HepG2 (cell line): ENCODE measurements around the gene BICRAL. TPM values are rescaled to one million over a fixed set of nuclear protein-coding genes. Genes with fewer than 3 reads are reported as not detected.

Experiments used
- ATAC-seq: fragments of 200-7000 bp; cut with Tn5 transposase; 3 replicates; pipeline ENCODE4 v1.9.1; 2020; ENCODE audit warnings: mild to moderate bottlenecking, moderate library complexity
- BruUV-seq: library from RNA; stranded (reverse); fragments of 400-500 nt; replicated peaks from 2 replicates; lab custom pipeline; 2021; lab: Mats Ljungman, UMichigan
- CTCF ChIA-PET: fragments of 300-600 bp; formaldehyde crosslinking; extraction: SDS; loops from one replicate; lab custom pipeline; 2021; ENCODE audit warnings: low total read pairs, inconsistent platforms, low intra/inter-chr PET ratio; lab: Yijun Ruan, JAX
- POLR2A ChIA-PET: fragments of 350-600 bp; sonication (Branson Sonifier 250); formaldehyde crosslinking; loops from one replicate; lab custom pipeline; 2020; ENCODE audit warnings: antibody characterized with exemption, inconsistent platforms; lab: Yijun Ruan, JAX
- DNase-seq: peaks from one replicate; pipeline ENCODE4 v3.0.0-alpha.2; 2015; ENCODE audit warnings: low spot score
- FAIRE-seq: peaks from 3 replicates; lab custom pipeline; 2011; peaks lifted over from hg19 to GRCh38; lab: Jason Lieb, UNC
- H2AFZ ChIP-seq: one replicate; pipeline ENCODE4 v1.6.1; 2011; ENCODE audit warnings: low read length, inconsistent platforms
- H3K27ac ChIP-seq: fragments of 300-600 bp; 3 replicates; pipeline ENCODE4 v1.8.0; 2011; ENCODE audit warnings: mixed run types, mild to moderate bottlenecking, mixed read lengths, low read length, inconsistent platforms; ENCODE audit not compliant: insufficient read depth; ENCODE audit errors: extremely low read length
- H3K27me3 ChIP-seq, 2 experiments: fragments of 200-600 bp in 1 of 2; 2 replicates in 1 of 2; 3 replicates in 1 of 2; pipeline versions ENCODE4 v1.6.0 to v1.8.0; 2011; ENCODE audit warnings: low read length in 2 of 2, mild to moderate bottlenecking in 2 of 2, moderate library complexity in 2 of 2, inconsistent platforms in 1 of 2; ENCODE audit not compliant: insufficient read depth in 2 of 2, control insufficient read depth in 1 of 2
- H3K36me3 ChIP-seq, 2 experiments: fragments of 200-600 bp in 1 of 2; replicated peaks in 1 of 2; 2 replicates in 1 of 2; 3 replicates in 1 of 2; pipeline versions ENCODE4 v1.5.1 to v1.8.0; 2011; ENCODE audit warnings: low read length in 2 of 2, inconsistent platforms in 1 of 2; ENCODE audit not compliant: insufficient read depth in 2 of 2, control insufficient read depth in 1 of 2
- H3K4me1 ChIP-seq: 2 replicates; pipeline ENCODE4 v1.5.1; 2012; ENCODE audit warnings: low read length, inconsistent platforms; ENCODE audit not compliant: insufficient read depth
- H3K4me2 ChIP-seq: 2 replicates; pipeline ENCODE4 v1.6.0; 2011; ENCODE audit warnings: low read depth, low read length, inconsistent platforms
- H3K4me3 ChIP-seq, 3 experiments: fragments of 200-600 bp in 1 of 3; sonication (generic), shearing (Covaris generic) in 1 of 3; replicated peaks in 1 of 3; 2 replicates each; pipeline ENCODE4 v1.5.1; 2011 to 2016; ENCODE audit warnings: low read length in 3 of 3, inconsistent platforms in 2 of 3, low read depth in 2 of 3, mild to moderate bottlenecking in 2 of 3, control low read depth in 1 of 3, mixed read lengths in 1 of 3; ENCODE audit not compliant: insufficient read depth in 1 of 3
- H3K79me2 ChIP-seq: one replicate; pipeline ENCODE4 v1.6.1; 2011; ENCODE audit warnings: low read length, inconsistent platforms; ENCODE audit not compliant: insufficient read depth
- H3K9ac ChIP-seq: 2 replicates; pipeline ENCODE4 v1.6.0; 2011; ENCODE audit warnings: mild to moderate bottlenecking, low read depth, low read length, inconsistent platforms; ENCODE audit not compliant: insufficient read depth
- H3K9me3 ChIP-seq: 2 replicates; pipeline ENCODE4 v1.5.1; 2012; ENCODE audit warnings: mild to moderate bottlenecking, low read length
- H4K20me1 ChIP-seq: 2 replicates; pipeline ENCODE4 v1.6.0; 2011; ENCODE audit warnings: inconsistent platforms, mild to moderate bottlenecking, low read length, moderate library complexity; ENCODE audit not compliant: insufficient read depth
- FOXO1 ChIP-seq: sonication (generic); formaldehyde crosslinking; IDR thresholded peaks from 2 replicates; pipeline ENCODE4 v1.4.0; 2020; ENCODE audit warnings: missing genetic modification reagents
- IKZF4 ChIP-seq: sonication (generic); formaldehyde crosslinking; IDR thresholded peaks from 2 replicates; pipeline ENCODE4 v1.5.1; 2020; ENCODE audit warnings: borderline replicate concordance, mild to moderate bottlenecking, low read depth, missing genetic modification reagents; ENCODE audit errors: not compliant biosample characterization
- KAT8 ChIP-seq: IDR thresholded peaks from 2 replicates; pipeline ENCODE4 v1.6.1; 2016; ENCODE audit warnings: missing genetic modification reagents, missing compliant biosample characterization
- NR3C1 ChIP-seq: sonication (generic); formaldehyde crosslinking; IDR thresholded peaks from 2 replicates; pipeline ENCODE4 v1.4.0; 2020; ENCODE audit warnings: missing genetic modification reagents
- NRL ChIP-seq: sonication (generic); formaldehyde crosslinking; IDR thresholded peaks from 2 replicates; pipeline ENCODE4 v1.5.0; 2020; ENCODE audit warnings: missing genetic modification reagents, mild to moderate bottlenecking, moderate library complexity, borderline replicate concordance
- SOX6 ChIP-seq, 2 experiments: fragments of 450-650 bp in 1 of 2; sonication (generic) in 1 of 2; formaldehyde crosslinking in 1 of 2; IDR thresholded peaks; 2 replicates each; pipeline versions ENCODE4 v1.4.0 to v1.6.1; 2017 to 2020; ENCODE audit warnings: antibody characterized with exemption in 1 of 2, mild to moderate bottlenecking in 1 of 2, missing genetic modification reagents in 1 of 2
- ZHX1 ChIP-seq: sonication (generic); formaldehyde crosslinking; IDR thresholded peaks from 2 replicates; pipeline ENCODE4 v1.8.1; 2022; ENCODE audit warnings: low read depth, mild to moderate bottlenecking, missing genetic modification reagents
- ZNF263 ChIP-seq: sonication (generic); formaldehyde crosslinking; IDR thresholded peaks from 2 replicates; pipeline ENCODE4 v1.4.0; 2020; ENCODE audit warnings: missing genetic modification reagents
- ZNF513 ChIP-seq: sonication (generic); formaldehyde crosslinking; conservative IDR thresholded peaks from 2 replicates; pipeline ENCODE4 v1.5.0; 2020; ENCODE audit warnings: missing genetic modification reagents
- ZSCAN31 ChIP-seq: sonication (generic); formaldehyde crosslinking; IDR thresholded peaks from 2 replicates; pipeline ENCODE4 v1.5.0; 2020; ENCODE audit warnings: low read depth, mild to moderate bottlenecking, missing genetic modification reagents
- whole genome bisulfite sequencing: methylation state at CpG from one replicate; pipeline ENCODE4 v1.1.6; 2017; ENCODE audit warnings: low lambda C conversion rate; 5-methylcytosine and 5-hydroxymethylcytosine counted together
- in situ Hi-C: cut with HindIII; loops from 2 replicates; pipeline ENCODE4 v1.10.0; 2017; ENCODE audit warnings: low pct_unique_long_range_greater_than_20kb; ENCODE audit not compliant: extremely low pct_ligation_motif_present
- intact Hi-C: fragments of 100-400 bp; cut with micrococcal nuclease; formaldehyde crosslinking; loops from one replicate; pipeline ENCODE4 v1.10.0; 2022; ENCODE audit not compliant: unreplicated experiment
- polyA plus RNA-seq, 8 experiments: library from polyadenylated mRNA; depleted of rRNA in 3 of 8; stranded (reverse) in 7 of 8; unstranded in 1 of 8; fragments of >200 nt; fragmentation: Illumina TruSeq in 4 of 8; extraction: Trizol in 4 of 8; gene quantifications; 2 replicates each; pipeline versions ENCODE4 v1.2.1 to v1.2.3, GENCODE V29; 2011 to 2016; ENCODE audit warnings: low read depth in 4 of 8, missing spikeins in 1 of 8, mixed read lengths in 1 of 8; ENCODE audit not compliant: insufficient read depth in 1 of 8
- total RNA-seq, 5 experiments: library from RNA; depleted of rRNA; stranded (reverse); fragments of >200 nt; fragmentation: Illumina TruSeq; extraction: Trizol; gene quantifications; 2 replicates each; pipeline ENCODE4 v1.2.3, GENCODE V29; 2016; ENCODE audit warnings: low read depth in 1 of 5

Gene BICRAL
- total and polyA plus RNA-seq, 2 of the 13 experiments (the other 11 are each of a cell fraction or from before 2014, with no cell fraction given) = 5.0 to 13.5 TPM

GRCh38 chr6:42831237-42831636, 49.4 kb downstream of the BICRAL start:
- intact Hi-C loops = no loop called here
- TF ChIP-seq FOXO1 (CRISPR knock-in tag) (no peak), ZNF513 (CRISPR knock-in tag) (no peak)
- TF ChIP-seq, all 625 proteins: peak for 0
- ChIA-PET POLR2A (interaction anchor here (0.7 to 1.2 kb wide), 2 partner anchors 14 to 84 kb away, joined by 3 to 4 read pairs; no protein-coding TSS in a partner anchor), CTCF (no interaction called here)
- Histone ChIP-seq H3K4me2 (no peak overlapping the region), H3K9ac (no peak overlapping the region), H3K4me1 (no peaks in the 10 kb centered on the region), H3K9me3 (no peaks in the 10 kb centered on the region), H3K79me2 (no peaks in the 10 kb centered on the region), H3K27ac (no peak overlapping the region), H2AFZ (no peak overlapping the region), H3K4me3 (no peak overlapping the region), H3K36me3 (peaks cover 26 to 50% of the 10 kb centered on the region in 2 experiments), H3K27me3 (no peaks in the 10 kb centered on the region), H4K20me1 (no peaks in the 10 kb centered on the region)
- 97% methylated on average over 3 of the region's 3 CpGs for WGBS
- ATAC-seq = no peak
- DNase-seq = no peak
- in situ Hi-C loops = no loop called here
- no TSS peak for BruUV-seq
- no peak for FAIRE-seq

GRCh38 chr6:42834056-42834455, 52.2 kb downstream of the BICRAL start:
- H3K27me3 ChIP-seq = no peaks in the 10 kb centered on the region
- POLR2A ChIA-PET = interaction anchor here (1.0 kb wide), 1 partner anchor 51 kb away, joined by 3 read pairs; no protein-coding TSS in a partner anchor
- in situ Hi-C loops = no loop called here
- no peak for FAIRE-seq
- 96% methylated on average over 5 of the region's 5 CpGs for WGBS
- no peaks in the 10 kb centered on the region for H3K79me2 ChIP-seq
- H3K4me2 ChIP-seq = no peak overlapping the region
- no peak for DNase-seq
- H3K9ac ChIP-seq = no peak overlapping the region
- BruUV-seq = no TSS peak
- no peak overlapping the region for H3K27ac ChIP-seq
- no peak for TF ChIP-seq SOX6 (IDR thresholded peaks at IDR 0.05)
- no peak for TF ChIP-seq SOX6 (CRISPR knock-in tag; IDR thresholded peaks at IDR 0.05)
- TF ChIP-seq IKZF4 = no peak
- no peak for TF ChIP-seq ZNF263 (CRISPR knock-in tag)
- TF ChIP-seq ZHX1 (CRISPR knock-in tag) = no peak
- no peak for TF ChIP-seq KAT8 (CRISPR knock-in tag)
- no peak for TF ChIP-seq NR3C1
- TF ChIP-seq NRL (CRISPR knock-in tag) = no peak
- no peak for TF ChIP-seq ZSCAN31 (CRISPR knock-in tag)
- TF ChIP-seq, all 625 proteins: peak for 0
- H3K4me3 ChIP-seq = no peak overlapping the region
- ATAC-seq = no peak
- intact Hi-C loops = no loop called here
- no peaks in the 10 kb centered on the region for H3K4me1 ChIP-seq
- H3K36me3 ChIP-seq = peaks cover 15 to 33% of the 10 kb centered on the region in 2 experiments; a peak in 4 of 5 replicates
- H4K20me1 ChIP-seq = no peaks in the 10 kb centered on the region
- no peak overlapping the region for H2AFZ ChIP-seq
- CTCF ChIA-PET = no interaction called here
- H3K9me3 ChIP-seq = no peaks in the 10 kb centered on the region
